Neutrophil (primary cell): Measurements from ENCODE around the gene TGFB2.

Experiments used
- H3K27ac ChIP-seq: fragments of 200-600 bp; sonication (generic); 2 replicates; pipeline ENCODE4 v1.5.1; 2016; ENCODE audit warnings: mild to moderate bottlenecking, moderate library complexity
- H3K27me3 ChIP-seq: fragments of 200-600 bp; sonication (generic); 2 replicates; pipeline ENCODE4 v1.6.0; 2016; ENCODE audit warnings: mild to moderate bottlenecking
- H3K36me3 ChIP-seq: fragments of 200-600 bp; sonication (generic); 2 replicates; pipeline ENCODE4 v1.5.1; 2017
- H3K4me1 ChIP-seq, 2 experiments: fragments of 200-600 bp in 1 of 2; sonication (generic) in 1 of 2; 1 replicate in 1 of 2; 2 replicates in 1 of 2; pipeline versions ENCODE4 v1.5.1 to v1.6.1; 2013 to 2016; ENCODE audit warnings: low read depth in 1 of 2, low read length in 1 of 2, mild to moderate bottlenecking in 1 of 2, moderate library complexity in 1 of 2; ENCODE audit not compliant: control insufficient read depth in 1 of 2, insufficient read depth in 1 of 2
- H3K4me3 ChIP-seq, 2 experiments: fragments of 200-600 bp in 1 of 2; sonication (generic) in 1 of 2; 1 replicate in 1 of 2; 2 replicates in 1 of 2; pipeline ENCODE4 v1.5.1; 2013 to 2016; ENCODE audit warnings: low read depth in 1 of 2, low read length in 1 of 2, mild to moderate bottlenecking in 1 of 2, moderate library complexity in 1 of 2
- H3K9me3 ChIP-seq: fragments of 200-600 bp; sonication (generic); 2 replicates; pipeline ENCODE4 v1.5.1; 2016
- TF ChIP-seq, protein P1 (sequence below): fragments of 200-600 bp; sonication (generic); IDR thresholded peaks from 2 replicates; pipeline ENCODE4 v1.5.1; 2016; ENCODE audit warnings: antibody characterized with exemption

TGFB2 gene

DNA sequence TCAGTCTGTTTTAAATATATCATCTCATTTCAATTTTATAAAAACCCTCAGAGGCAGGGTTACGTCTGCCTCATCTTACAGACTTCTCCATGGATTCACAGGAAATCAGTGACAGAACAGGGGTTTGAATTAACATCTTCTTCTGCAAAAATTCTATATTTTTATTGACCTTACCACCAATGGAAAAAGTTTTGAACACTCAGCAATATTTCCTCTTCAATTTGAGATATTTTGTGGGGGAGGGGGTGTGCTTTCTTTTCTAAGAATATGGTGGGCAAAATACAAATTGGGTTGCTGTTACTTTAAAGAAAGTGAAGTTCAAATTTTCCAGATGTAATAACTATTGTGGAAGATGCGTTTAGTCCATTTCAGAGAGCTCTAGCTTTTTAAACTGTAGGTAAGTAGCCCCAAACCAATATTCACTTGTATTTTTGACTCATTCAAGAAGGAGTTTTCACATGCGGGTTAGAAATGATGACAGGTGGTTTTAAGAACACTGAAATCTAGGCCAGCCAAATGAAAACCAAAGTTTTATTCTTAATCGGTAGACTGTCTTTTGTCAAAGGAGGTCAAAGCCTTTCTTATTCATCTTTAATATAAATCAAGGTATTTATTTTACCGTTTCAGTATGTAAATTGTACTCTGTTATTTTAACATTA lies 17.4 kb downstream of the TGFB2 start:
- no peak overlapping the region for H3K4me3 ChIP-seq
- H3K27me3 ChIP-seq = no peaks in the 10 kb centered on the region
- H3K9me3 ChIP-seq = no peaks in the 10 kb centered on the region
- H3K27ac ChIP-seq = no peak overlapping the region
- H3K36me3 ChIP-seq = no peaks in the 10 kb centered on the region
- TF ChIP-seq, protein P1, sequence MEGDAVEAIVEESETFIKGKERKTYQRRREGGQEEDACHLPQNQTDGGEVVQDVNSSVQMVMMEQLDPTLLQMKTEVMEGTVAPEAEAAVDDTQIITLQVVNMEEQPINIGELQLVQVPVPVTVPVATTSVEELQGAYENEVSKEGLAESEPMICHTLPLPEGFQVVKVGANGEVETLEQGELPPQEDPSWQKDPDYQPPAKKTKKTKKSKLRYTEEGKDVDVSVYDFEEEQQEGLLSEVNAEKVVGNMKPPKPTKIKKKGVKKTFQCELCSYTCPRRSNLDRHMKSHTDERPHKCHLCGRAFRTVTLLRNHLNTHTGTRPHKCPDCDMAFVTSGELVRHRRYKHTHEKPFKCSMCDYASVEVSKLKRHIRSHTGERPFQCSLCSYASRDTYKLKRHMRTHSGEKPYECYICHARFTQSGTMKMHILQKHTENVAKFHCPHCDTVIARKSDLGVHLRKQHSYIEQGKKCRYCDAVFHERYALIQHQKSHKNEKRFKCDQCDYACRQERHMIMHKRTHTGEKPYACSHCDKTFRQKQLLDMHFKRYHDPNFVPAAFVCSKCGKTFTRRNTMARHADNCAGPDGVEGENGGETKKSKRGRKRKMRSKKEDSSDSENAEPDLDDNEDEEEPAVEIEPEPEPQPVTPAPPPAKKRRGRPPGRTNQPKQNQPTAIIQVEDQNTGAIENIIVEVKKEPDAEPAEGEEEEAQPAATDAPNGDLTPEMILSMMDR = no peak
- no peaks in the 10 kb centered on the region for H3K4me1 ChIP-seq

DNA sequence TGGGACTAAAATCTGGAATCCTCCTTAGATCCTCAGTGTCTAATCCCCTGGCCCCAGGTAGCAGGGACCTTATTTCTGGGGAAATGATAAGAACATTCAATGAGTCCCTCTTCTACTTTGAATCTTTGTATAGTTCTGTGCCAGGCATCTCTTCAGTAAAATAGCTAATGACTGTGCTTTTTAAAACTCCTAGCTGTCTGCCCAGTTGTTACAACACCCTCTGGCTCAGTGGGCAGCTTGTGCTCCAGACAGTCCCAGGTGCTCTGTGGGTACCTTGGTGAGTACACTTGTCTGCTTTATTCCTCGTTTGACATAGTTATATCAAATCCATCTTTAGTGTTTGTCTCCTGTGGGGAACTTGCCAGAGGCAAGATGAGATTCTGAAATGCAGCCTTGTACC lies 18.0 kb downstream of the TGFB2 start:
- no peak overlapping the region for H3K27ac ChIP-seq
- H3K36me3 ChIP-seq = no peaks in the 10 kb centered on the region
- H3K9me3 ChIP-seq = no peaks in the 10 kb centered on the region
- TF ChIP-seq, protein P1 = no peak
- H3K27me3 ChIP-seq = no peaks in the 10 kb centered on the region
- H3K4me3 ChIP-seq = no peak overlapping the region
- no peaks in the 10 kb centered on the region for H3K4me1 ChIP-seq

DNA sequence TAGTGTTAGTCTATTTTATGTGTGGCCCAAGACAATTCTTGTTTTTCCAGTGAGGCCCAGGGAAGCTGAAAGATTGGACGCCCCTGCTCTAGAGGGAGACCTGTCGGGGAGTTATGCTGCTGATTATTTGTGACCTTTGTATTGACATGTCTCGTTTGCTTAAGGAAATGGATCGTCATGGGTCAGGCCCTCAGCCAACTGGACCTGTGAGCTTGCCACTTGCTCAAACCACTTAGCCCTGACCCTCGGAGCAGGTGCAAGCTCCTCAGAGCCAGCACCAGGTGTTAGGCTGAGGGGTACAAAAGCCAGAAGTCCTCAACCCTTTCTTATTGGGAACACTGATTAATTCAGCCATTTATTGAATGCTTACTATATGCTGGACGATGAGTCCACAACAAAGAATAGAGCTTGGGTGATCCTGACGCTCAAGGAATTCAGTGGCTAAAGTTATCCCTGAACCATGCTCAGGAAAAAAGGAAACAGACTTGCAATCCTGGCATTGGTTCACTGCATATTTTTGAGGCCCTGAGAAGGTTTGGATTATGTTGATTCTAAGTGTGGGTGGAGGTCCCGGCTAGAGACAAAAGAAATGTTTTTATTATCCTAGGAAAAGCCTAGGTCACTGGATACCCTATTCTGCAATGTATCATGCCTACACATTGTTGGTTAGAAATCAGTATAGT lies 19.0 kb downstream of the TGFB2 start:
- Histone ChIP-seq H3K36me3 (no peaks in the 10 kb centered on the region), H3K27me3 (no peaks in the 10 kb centered on the region), H3K4me1 (no peaks in the 10 kb centered on the region), H3K27ac (no peak overlapping the region), H3K4me3 (no peak overlapping the region), H3K9me3 (no peaks in the 10 kb centered on the region)
- TF ChIP-seq, protein P1 = no peak

DNA sequence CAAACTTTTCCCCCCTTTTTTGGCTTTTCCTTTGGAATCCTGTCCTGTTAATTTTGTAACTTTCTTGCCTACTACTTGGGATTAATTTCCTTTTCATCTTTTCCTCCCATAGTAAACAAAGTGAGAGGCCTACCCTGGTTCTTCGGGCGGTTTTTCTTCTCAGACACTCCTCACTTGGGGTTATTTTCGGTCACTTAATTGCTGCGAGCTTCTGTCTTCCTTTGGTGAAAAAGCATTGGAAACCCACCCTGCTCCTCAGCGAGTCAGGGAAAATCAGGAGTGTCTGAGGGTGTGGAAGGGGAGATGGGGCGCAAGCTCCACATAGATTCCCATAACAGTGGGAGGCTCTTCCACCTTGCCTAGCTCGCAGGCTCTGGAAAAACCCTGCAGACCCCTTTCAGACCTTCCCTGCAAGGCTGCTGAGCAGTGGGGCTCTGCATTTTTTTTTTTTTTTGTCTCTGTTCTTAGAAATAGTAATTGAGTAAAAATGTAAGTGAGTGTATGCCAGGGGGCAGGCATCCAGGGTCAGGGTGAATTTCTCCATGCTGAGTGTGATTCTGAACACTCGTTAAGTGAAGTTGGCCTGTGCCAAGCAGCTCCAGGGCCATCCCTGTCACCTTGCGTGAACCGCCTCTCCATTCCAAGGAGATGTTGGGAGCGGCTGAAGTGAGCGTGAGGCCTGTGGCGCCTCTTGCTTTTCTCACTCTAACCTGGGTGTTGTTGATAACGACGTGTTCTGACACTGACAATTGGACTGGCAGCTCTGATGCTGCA lies 20.3 kb downstream of the TGFB2 start:
- TF ChIP-seq, protein P1 = no peak

DNA sequence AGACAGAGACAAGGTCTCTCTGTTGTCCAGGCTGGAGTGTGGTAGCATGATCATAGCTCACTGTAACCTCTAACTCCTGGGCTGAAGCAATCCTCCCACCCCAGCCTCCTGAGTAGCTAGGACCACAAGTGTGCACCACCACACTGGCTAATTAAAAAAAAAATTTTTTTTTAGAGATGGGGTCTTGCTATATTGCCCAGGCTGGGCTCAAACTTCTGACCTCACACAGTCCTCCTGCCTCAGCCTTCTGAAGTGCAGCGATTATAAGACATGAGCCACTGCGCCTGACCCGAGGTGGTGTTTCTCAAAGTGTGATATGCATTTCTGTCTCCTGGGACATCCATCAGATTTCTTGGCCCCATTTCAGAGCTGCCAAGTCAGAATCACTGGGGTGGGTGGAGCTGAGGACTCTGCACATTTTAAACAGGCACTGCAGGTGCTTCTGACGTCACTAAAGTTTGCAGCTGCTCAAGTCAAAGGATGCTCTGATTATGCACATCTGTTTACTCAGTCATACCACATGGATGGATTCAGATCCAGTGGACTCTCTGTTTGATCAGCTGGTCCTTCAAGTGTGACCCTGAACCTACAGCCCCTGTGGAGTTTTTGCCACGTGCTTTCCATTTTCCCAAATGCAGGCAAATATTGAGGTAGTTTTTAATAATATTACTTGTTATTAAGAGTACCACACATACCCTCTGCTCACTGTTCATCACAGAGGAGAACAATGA lies 21.4 kb downstream of the TGFB2 start:
- Histone ChIP-seq H3K36me3 (no peaks in the 10 kb centered on the region), H3K4me1 (no peaks in the 10 kb centered on the region), H3K27ac (no peak overlapping the region), H3K27me3 (no peaks in the 10 kb centered on the region), H3K4me3 (no peak overlapping the region), H3K9me3 (no peaks in the 10 kb centered on the region)
- TF ChIP-seq, protein P1 = no peak

More for the DNA sequence above, 20.3 kb downstream of the TGFB2 start:
- Histone ChIP-seq H3K9me3 (no peaks in the 10 kb centered on the region), H3K27ac (no peak overlapping the region), H3K4me1 (no peaks in the 10 kb centered on the region), H3K36me3 (no peaks in the 10 kb centered on the region), H3K4me3 (no peak overlapping the region), H3K27me3 (no peaks in the 10 kb centered on the region)
